MM.1S (cell line): Measurements from ENCODE around the gene XPO1.

Experiments used
- DNase-seq: peaks from one replicate; pipeline ENCODE4 v3.0.0-alpha.2; 2015
- H2AFZ ChIP-seq: fragments of 300-600 bp; sonication (generic); 2 replicates; pipeline ENCODE4 v1.6.0; 2016; ENCODE audit warnings: antibody characterized with exemption, low read length
- H3F3A ChIP-seq: fragments of 300-600 bp; sonication (generic); 2 replicates; pipeline ENCODE4 v1.6.1; 2016; ENCODE audit warnings: mild to moderate bottlenecking, antibody characterized with exemption, low read length, moderate library complexity, mixed read lengths; ENCODE audit not compliant: insufficient read depth
- H3K27ac ChIP-seq: fragments of 300-600 bp; sonication (generic); 2 replicates; pipeline ENCODE4 v1.5.1; 2016; ENCODE audit warnings: mild to moderate bottlenecking, low read length
- H3K27me3 ChIP-seq: fragments of 300-600 bp; sonication (generic); replicated peaks from 2 replicates; pipeline ENCODE4 v1.6.0; 2016; ENCODE audit warnings: low read length; ENCODE audit not compliant: insufficient read depth
- H3K36me3 ChIP-seq: fragments of 300-600 bp; sonication (generic); replicated peaks from 2 replicates; pipeline ENCODE4 v1.6.1; 2016; ENCODE audit warnings: mild to moderate bottlenecking, low read length, mixed read lengths; ENCODE audit not compliant: insufficient read depth
- H3K4me1 ChIP-seq: fragments of 300-600 bp; sonication (generic); 2 replicates; pipeline ENCODE4 v1.6.1; 2016; ENCODE audit warnings: low read length, mixed read lengths
- H3K4me2 ChIP-seq: fragments of 300-600 bp; sonication (generic); 2 replicates; pipeline ENCODE4 v1.6.0; 2016; ENCODE audit warnings: low read depth, low read length
- H3K4me3 ChIP-seq: fragments of 300-600 bp; sonication (generic); 2 replicates; pipeline ENCODE4 v1.5.1; 2016; ENCODE audit warnings: low read length, mixed read lengths
- H3K79me2 ChIP-seq: fragments of 300-600 bp; sonication (generic); 2 replicates; pipeline ENCODE4 v1.6.1; 2016; ENCODE audit warnings: mixed run types, low read length, mixed read lengths
- H3K9ac ChIP-seq: fragments of 300-600 bp; sonication (generic); 2 replicates; pipeline ENCODE4 v1.6.1; 2016; ENCODE audit warnings: low read length, mixed read lengths
- H3K9me2 ChIP-seq: fragments of 300-600 bp; sonication (generic); replicated peaks from 2 replicates; pipeline ENCODE4 v1.6.1; 2016; ENCODE audit warnings: mild to moderate bottlenecking, low read length, mixed read lengths; ENCODE audit not compliant: insufficient read depth
- H3K9me3 ChIP-seq: fragments of 300-600 bp; sonication (generic); replicated peaks from 2 replicates; pipeline ENCODE4 v1.6.1; 2016; ENCODE audit warnings: mild to moderate bottlenecking, low read length, mixed read lengths; ENCODE audit not compliant: insufficient read depth
- H4K20me1 ChIP-seq: fragments of 300-600 bp; sonication (generic); 2 replicates; pipeline ENCODE4 v1.6.1; 2016; ENCODE audit warnings: mild to moderate bottlenecking, low read length, moderate library complexity, mixed read lengths; ENCODE audit not compliant: insufficient read depth
- CTCF ChIP-seq: fragments of 300-600 bp; sonication (generic); IDR thresholded peaks from 2 replicates; pipeline ENCODE4 v1.5.1; 2016; ENCODE audit warnings: antibody characterized with exemption, low read length, mixed read lengths
- EZH2 ChIP-seq: fragments of 300-600 bp; sonication (generic); optimal IDR thresholded peaks from 2 replicates; pipeline ENCODE3; 2017; ENCODE audit warnings: low read depth, mild to moderate bottlenecking, antibody characterized with exemption, low read length, mixed read lengths
- EZH2phosphoT487 ChIP-seq: fragments of 300-600 bp; sonication (generic); IDR thresholded peaks from 2 replicates; pipeline ENCODE4 v1.6.1; 2018; ENCODE audit warnings: antibody characterized with exemption, low read length

Gene XPO1

GRCh38 chr2:61512768-61513398 is 25.3 kb downstream of the XPO1 start:
- H3K4me3 ChIP-seq: no peak overlapping the region
- no peaks in the 10 kb centered on the region for H3K4me1 ChIP-seq
- no peak overlapping the region for H3K27ac ChIP-seq
- H3K9me3 ChIP-seq: no peaks in the 10 kb centered on the region
- H3K27me3 ChIP-seq: no peaks in the 10 kb centered on the region
- no peak overlapping the region for H2AFZ ChIP-seq
- H3K79me2 ChIP-seq: peaks cover 100% of the 10 kb centered on the region
- H3F3A ChIP-seq: peaks cover 8% of the 10 kb centered on the region; the same call in 1 of the 2 replicates
- DNase-seq: no peak
- no peak for TF ChIP-seq EZH2
- TF ChIP-seq CTCF: no peak
- TF ChIP-seq EZH2phosphoT487: no peak
- no peak overlapping the region for H3K4me2 ChIP-seq
- H3K9me2 ChIP-seq: no peaks in the 10 kb centered on the region
- no peak overlapping the region for H3K9ac ChIP-seq
- peaks cover 11% of the 10 kb centered on the region; the same call in 1 of the 2 replicates for H4K20me1 ChIP-seq
- peaks cover 5% of the 10 kb centered on the region for H3K36me3 ChIP-seq

- H3K4me3 ChIP-seq: no peak overlapping the region
- H3K9me2 ChIP-seq: no peaks in the 10 kb centered on the region
- no peak overlapping the region for H3K4me2 ChIP-seq
- H3K36me3 ChIP-seq: no peaks in the 10 kb centered on the region; the same call in none of the 2 replicates
- no peak overlapping the region for H2AFZ ChIP-seq
- no peak for DNase-seq
- H4K20me1 ChIP-seq: peaks cover 11% of the 10 kb centered on the region; the same call in 1 of the 2 replicates
- H3K9me3 ChIP-seq: no peaks in the 10 kb centered on the region
- H3K27ac ChIP-seq: no peak overlapping the region
- H3F3A ChIP-seq: peaks cover 8% of the 10 kb centered on the region; the same call in 1 of the 2 replicates
- H3K27me3 ChIP-seq: no peaks in the 10 kb centered on the region
- H3K4me1 ChIP-seq: no peaks in the 10 kb centered on the region
- H3K9ac ChIP-seq: no peak overlapping the region
- H3K79me2 ChIP-seq: peaks cover 100% of the 10 kb centered on the region
- TF ChIP-seq EZH2phosphoT487 (no peak), EZH2 (no peak), CTCF (no peak)
Measured at GRCh38 chr2:61510674-61511671, 27.2 kb downstream of the XPO1 start.

GRCh38 chr2:61504949-61505348 is 33.2 kb downstream of the XPO1 start:
- DNase-seq: no peak
- Histone ChIP-seq H3K4me2 (no peak overlapping the region), H3K4me3 (no peak overlapping the region), H3F3A (peaks cover 8% of the 10 kb centered on the region; the same call in 1 of the 2 replicates), H3K27ac (no peak overlapping the region), H3K9me2 (no peaks in the 10 kb centered on the region), H3K36me3 (peaks cover 4% of the 10 kb centered on the region; the same call in 1 of the 2 replicates), H3K4me1 (no peaks in the 10 kb centered on the region), H3K79me2 (peaks cover 89% of the 10 kb centered on the region), H3K9me3 (no peaks in the 10 kb centered on the region), H2AFZ (no peak overlapping the region), H3K27me3 (no peaks in the 10 kb centered on the region), H4K20me1 (peaks cover 5% of the 10 kb centered on the region; the same call in 1 of the 2 replicates), H3K9ac (no peak overlapping the region)
- TF ChIP-seq EZH2phosphoT487 (no peak), EZH2 (no peak), CTCF (no peak)
